ENCODE measurements around the gene SNED1.

DNA sequence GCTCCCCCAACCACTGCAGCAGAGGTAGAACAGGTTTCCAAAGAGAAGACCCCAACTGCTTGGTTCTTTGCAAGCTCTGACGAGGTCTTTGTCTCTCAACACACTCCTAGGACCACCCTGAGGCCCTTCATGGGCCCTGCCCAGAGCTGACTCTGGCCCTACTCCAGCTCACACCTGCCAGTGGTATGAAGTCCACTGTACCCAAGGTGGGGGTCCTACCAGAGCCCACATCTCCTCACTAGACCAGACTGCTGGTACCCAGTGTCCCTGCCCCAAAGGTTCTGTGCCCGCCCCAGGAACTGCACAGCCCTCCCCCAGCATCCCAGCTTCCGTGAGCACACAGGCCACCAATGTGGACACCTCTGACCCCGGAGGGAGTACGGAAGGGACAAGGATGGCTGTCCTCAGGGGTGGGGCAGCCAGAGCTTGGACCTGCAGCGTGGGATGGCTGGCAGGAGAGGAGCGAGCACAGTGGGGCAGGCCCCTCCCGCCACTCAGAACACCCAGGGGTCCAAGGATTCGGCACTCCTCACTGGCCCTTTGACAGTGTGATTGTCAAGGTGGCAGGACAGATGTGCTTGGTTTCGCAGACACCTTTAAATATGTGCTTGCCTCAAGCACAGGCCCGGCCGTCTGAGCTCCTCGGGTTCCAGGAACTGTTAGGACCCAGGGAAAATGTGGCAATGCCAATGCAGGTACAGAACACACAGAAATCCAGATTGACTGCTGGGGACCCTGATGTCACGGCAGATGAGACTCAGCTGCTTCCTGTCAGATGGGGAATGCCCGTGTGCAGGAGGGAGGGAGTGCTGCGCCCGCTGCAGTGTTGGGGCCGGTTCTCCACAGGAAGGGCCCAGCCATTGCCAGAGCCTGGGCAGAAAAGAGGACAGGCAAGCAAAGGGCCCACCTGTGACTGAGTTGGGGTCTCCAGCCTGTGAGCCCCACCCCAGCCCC is 52.5 kb downstream of the SNED1 start:
- TF ChIP-seq CTCF (IDR thresholded peaks at IDR 0.05) (no peak), EZH2 (IDR thresholded peaks at IDR 0.05) (no peak), EZH2phosphoT487 (IDR thresholded peaks at IDR 0.05) (no peak)
